ENCODE data around the gene EBF3.
A peak's percentile ranks its signal among the peaks of the same experiment; 100 is the strongest.

The EBF3 gene

DNA sequence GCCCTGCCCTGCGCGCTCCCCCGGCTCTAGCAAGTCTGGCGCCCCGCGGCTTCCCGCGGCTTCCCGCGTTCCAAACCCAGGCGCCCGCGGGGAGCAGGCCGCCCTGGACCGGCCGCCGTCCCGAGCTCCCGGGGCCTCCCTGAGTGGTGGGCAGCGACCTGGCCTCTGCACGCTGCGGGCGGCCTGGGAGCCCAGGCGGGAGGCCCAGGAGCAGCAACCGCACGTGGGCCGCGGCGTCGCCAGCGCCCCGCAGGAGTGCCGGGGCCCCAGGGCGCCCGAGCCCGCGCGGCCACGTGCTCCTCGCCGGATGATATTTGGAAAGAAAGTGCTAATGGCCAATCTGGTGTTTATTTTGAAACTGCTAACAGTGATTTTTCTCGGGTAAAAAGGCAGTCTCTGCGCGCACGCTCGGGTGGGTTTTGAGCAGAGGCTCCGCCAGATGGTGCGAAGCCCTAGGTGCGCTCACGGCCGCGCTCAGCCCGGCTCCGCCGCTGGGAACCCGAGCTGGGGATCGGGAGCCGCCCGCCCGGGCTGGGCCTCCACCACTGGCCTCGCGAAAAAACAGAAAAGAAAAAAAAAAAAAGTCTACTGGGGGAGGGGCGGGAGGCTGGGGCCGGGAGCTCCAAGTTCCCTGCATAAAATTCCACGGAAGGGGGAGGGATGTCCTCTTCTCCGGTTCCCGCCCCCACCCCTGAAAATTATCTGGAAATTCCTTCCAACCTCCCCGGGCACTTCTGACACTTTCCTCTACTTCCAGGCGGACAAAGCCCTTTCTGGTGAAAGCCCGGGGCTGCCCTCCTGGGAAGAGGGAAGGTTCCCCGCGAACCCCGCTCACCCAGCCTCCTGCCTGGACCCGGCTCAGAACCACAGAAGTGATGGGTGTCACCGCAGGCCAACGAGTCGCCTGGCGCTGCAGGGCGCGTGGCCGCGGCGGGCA, 4.3 kb downstream of the EBF3 start:
- no peak for DNase-seq

DNA sequence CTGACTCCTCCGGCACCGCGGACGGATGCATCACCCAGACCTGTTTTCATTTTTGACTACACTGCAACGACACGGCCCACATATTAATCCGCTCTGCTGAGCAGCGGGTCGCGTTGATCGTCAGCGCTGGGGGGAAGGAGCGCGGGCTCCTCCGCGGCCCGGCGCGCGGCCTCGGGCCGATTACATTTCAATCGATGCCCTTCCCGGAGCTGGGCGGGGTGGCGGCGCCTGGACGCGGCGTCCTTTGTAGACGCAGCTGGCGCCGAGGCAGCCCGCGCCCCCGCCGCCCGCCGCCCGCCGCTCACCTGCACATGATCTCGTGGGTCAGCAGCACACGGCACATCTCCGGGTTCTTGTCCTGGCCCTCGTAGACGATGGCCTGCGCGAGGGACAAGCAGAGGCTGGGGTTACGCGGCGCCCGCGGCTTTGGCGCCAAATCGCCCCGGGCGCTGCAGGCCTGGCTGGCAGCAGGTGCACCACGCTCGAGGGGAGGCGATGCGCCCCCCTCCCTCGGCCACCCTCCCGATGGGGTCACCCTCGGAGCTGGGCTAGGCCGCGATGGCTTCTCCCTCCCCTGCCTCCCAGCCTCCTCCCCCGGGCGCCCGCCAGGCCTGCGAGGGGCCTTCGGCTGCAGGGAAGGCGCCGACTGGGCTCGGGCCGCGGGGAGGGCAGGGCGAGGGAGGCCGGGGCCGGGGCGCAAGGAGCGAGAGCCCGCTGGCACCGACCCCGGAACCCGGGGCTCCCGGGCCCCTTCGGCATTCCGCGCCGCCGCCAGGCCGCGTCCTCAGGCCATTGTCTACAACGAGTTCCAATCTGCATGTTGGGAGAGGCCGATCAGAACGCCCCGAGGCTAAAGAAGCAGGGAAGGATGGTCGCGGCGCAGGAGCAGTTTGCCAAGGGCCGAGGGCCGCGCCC, 5.2 kb downstream of the EBF3 start:
- DNase-seq = peak; percentile 30

- no peak for DNase-seq
Observed at GRCh38 chr10:129958148-129958628, 5.9 kb downstream of the EBF3 start.

DNA sequence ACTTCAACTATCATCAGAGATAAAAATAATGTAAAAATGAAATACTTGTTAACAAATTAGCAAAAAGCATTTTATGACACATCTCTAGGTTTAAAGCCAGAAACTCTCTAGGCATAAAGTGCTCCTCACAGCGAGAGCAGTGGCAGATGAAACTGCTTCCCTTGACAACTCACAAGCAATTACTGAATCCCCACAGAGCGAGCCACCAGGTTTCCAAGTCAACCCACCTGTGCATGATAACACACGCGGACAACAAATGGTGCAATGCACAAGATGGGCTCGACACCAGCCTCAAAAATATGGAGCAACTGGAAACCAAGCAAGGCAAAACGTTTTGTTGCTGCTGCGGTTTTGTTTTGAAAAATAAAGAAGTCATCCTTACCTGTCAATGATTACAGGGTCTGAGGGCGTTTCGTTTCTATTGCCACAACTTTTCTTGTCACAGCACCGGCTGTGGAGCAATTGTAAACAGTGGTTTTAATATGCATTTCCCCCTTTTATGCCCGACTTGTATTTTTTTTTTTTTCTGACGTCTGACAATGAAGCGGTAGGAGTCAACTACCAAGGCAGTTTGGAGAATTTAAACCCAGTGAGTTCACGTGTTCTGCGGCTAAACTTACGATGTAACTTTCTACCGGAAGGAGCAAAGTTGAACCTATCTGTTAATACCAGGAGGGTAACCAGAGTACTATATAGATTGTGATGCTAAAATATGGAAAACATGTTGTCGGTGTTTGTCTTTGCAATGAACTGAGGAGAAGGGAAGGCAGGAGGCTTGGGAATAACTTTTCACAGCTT, 7.0 kb downstream of the EBF3 start:
- DNase-seq = no peak

- DNase-seq = no peak
Observed at GRCh38 chr10:129956286-129956670, 7.8 kb downstream of the EBF3 start.

- DNase-seq = no peak
Observed at GRCh38 chr10:129955601-129956285, 8.3 kb downstream of the EBF3 start.

DNA sequence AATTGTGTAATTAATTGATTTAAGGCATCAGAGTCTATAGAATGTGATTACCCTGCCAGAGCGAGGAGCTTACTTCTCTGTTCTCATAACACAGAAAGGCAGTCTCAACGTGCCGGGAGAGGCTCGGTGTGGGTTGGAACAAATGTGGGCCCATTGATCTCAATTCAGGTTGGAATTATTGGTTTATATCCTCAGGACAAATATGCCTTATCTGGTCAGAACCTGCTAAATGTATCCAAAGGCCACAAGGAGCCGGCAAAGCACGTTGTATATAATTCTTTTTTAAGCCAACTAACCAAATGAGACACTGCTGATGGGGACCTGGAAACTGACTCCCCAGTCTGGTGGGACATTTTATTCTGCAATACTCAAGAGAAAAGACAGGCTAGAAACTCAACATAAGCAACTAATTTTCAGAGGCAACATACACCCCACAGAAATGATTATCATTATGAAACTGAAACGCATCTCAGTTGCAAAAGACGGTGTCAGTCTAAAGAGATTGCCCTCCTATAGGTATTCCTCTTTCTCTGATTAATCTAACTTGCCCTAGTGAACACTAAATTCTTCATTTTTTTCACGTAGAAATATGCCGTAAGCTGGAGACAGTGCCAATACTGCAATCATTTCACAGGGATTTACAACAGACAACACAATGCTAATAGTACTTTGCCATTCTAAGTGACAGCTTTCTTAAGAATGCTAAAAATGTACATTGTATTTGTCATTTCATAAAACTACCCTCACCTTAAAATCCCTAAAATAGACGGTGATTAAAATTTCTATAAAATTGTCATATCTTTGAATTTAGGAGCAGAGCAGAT, 9.4 kb downstream of the EBF3 start:
- DNase-seq = no peak

DNA sequence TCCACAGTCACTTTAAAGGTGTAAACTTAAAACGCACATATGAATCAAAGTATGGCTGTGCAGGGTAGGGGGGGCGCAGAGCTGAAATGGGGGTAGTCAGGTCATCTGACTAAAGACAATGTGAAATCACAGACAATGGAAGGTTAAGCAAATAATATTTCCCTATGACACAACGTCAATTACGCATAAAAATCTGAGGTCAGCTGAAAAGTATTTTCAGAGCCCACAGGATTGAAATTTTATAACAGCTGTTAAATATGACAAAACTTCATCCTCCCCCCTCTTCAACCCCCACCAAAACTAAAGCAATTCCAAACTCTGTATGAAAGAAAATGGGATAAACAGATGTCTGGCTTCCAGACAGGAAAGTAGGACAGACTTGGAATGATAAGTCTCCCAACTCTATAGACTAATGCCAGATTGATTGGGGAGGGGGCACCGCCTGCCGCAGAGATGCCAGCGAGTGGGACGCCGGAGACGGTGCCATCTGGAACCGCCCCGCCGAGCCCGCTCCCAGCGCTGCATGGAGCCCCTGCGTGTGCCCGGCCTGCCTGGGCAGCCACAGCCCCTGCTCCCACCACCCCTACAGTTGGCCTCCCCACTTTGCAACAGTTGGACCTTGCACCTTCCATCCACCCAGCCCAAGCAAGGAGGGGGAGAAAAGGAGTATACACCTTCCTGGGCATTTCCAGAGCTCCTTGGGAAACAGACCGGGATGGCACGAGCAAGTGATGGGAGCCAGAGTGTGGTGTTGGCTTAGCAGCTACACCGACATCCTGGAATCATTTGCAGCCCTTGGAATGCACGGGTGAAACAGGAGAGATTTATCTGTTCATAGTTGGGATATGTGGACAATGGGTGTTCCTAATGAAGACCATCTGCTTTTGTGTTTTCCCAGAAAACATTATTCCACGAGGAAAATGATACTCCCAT, 10.7 kb downstream of the EBF3 start:
- DNase-seq = no peak

GRCh38 chr10:129952378-129953118, 11.5 kb downstream of the EBF3 start:
- no peak for DNase-seq

DNA sequence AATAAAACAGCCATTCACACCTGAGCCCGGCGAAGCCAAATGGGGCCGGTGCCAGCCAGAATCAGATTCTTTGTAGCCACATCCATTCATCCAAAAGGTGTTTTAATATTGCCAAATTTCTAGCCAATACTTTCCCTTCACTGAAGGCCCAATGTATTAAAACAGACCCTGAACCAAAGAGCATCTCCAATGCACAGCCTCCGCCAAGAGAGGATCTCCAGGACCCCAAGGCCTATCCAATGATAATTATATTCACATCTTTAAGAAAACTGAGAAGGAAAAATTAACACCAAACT, 12.2 kb downstream of the EBF3 start:
- no peak for DNase-seq

DNA sequence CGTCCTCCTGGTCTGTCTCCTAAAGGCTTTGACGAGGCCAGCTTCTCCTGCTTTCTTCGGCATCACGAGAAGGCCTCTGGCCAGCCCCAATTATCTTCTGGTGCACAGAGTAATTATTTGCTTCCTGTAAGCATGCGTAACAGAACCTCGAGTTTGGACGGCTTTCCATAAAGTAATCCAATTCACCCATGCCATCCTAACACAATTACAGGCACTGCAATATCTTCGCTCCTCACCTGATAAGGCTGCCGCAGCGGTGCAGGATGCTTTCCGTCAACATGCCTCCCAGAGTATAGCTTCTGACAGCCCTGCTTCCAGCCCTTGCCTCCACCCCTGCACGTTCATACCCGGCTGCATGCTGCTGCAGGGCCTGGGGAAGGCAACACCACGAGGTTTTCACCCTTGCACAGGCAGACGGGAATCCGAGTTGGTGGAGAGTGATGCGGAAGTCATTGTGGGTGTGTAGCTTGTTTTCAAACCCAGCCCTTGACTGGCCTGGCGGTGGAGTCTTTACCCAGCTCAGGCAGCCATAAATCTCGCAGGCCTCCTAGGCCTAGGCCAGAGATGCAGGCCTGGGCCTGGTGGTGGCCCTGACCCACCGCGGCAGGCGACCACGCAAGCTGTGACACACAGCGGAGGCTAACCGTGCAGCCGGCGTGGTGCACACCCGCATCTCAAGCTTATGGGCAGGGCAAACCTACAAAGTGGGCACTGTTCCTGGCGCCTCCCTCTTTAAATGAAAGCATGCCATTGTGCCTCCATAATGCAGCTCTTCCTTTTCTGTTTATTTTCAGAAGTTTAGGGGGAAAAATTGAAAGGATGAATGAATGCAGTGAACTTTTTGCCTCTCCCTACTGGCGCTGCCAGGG, 12.7 kb downstream of the EBF3 start:
- no peak for DNase-seq

DNA sequence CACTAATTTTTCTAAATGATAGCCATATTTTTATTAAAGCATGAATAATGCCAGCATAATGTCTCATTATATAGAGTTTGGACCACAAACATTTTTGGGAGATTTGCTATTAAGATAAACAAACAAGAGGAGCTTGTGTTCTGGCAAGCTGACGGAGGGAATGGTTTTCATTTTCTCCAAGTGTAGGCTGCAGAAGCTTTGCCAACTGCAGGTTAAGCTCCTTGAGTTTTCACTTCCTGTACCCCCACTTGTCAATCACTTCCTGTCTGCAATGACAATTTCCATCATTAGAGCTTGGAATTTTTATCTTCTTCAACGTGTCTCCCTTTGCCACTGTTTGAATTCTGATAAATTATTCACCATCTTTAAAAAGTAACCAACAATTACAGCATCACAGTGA, 13.4 kb downstream of the EBF3 start:
- DNase-seq = no peak

DNA sequence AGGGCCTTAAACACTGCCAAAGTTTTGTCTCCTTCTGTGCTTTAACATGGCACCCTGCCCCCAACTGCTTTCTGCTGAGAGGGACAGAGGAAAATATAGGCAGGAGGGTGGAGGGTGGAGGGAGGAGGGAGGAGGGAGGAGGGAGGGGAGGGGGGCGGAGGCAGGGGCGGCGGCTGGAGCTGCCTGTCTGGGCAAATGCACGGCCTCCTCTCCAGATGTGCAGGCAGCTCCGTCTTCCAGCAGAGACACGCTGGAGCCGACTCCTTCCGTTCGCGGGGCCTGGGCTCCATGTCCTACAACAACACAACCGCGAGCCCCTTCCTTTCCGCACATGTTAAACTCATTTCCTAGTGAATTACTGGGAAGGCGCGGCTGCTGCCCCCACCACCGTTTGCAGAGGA, 14.2 kb downstream of the EBF3 start:
- DNase-seq = no peak

DNA sequence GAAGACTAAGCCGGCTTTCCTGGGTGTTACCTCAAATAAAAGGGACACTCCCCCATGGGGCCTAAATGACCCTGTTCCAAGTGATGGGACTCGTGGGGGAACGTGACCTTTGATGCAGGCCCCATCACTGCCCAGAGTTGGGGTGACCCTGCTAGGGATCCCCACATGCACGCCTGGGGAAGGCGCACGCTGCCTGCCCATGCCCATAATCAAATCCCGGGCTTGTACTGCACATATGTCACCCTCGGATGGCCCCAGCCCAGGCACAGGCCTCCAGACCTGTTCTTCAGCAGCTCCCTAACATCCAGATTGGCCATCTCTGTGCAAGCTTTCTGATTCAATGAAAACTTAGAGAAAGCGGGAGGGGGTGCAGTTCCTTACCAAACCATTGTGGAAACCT, 14.7 kb downstream of the EBF3 start:
- DNase-seq = no peak

DNA sequence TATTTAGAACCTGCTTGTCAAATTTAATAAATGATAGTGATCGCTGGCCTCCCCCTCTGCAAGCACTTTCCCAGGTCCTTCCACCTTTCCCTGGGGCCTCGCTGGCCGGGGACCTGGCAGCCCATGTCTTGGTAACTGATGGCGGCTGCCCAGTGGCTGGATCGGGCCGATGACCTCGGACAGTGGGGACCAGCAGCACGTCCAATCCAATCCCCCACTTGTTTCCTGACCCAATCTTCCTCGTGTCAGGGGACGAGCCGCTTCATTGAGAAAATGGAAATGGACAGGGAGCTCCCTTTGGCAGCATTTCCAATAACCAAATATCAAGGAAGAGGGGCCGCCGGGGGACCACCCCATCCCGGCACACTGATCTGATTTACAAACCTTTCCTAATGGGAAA, 17.2 kb downstream of the EBF3 start:
- no peak for DNase-seq

- DNase-seq = no peak
Observed at GRCh38 chr10:129945941-129946760, 17.9 kb downstream of the EBF3 start.

- no peak for DNase-seq
Observed at GRCh38 chr10:129945526-129945925, 18.5 kb downstream of the EBF3 start.

- DNase-seq = no peak
Observed at GRCh38 chr10:129945064-129945463, 19.0 kb downstream of the EBF3 start.

Data from activated CD4-positive, alpha-beta T cell treated with anti-CD3 and anti-CD28 coated beads for 48 hours (primary cell).